HepG2 (cell line): ENCODE results near the gene PXDC1. TPM values are rescaled to one million over a fixed set of nuclear protein-coding genes. Genes with fewer than 3 reads are reported as not detected.

Source experiments
- ATAC-seq: fragments of 200-7000 bp; cut with Tn5 transposase; 3 replicates; pipeline ENCODE4 v1.9.1; 2020; ENCODE audit warnings: mild to moderate bottlenecking, moderate library complexity
- BruUV-seq: library from RNA; stranded (reverse); fragments of 400-500 nt; replicated peaks from 2 replicates; lab custom pipeline; 2021; lab: Mats Ljungman, UMichigan
- CTCF ChIA-PET: fragments of 300-600 bp; formaldehyde crosslinking; extraction: SDS; loops from one replicate; lab custom pipeline; 2021; ENCODE audit warnings: low total read pairs, inconsistent platforms, low intra/inter-chr PET ratio; lab: Yijun Ruan, JAX
- POLR2A ChIA-PET: fragments of 350-600 bp; sonication (Branson Sonifier 250); formaldehyde crosslinking; loops from one replicate; lab custom pipeline; 2020; ENCODE audit warnings: antibody characterized with exemption, inconsistent platforms; lab: Yijun Ruan, JAX
- DNase-seq: peaks from one replicate; pipeline ENCODE4 v3.0.0-alpha.2; 2015; ENCODE audit warnings: low spot score
- FAIRE-seq: peaks from 3 replicates; lab custom pipeline; 2011; peaks lifted over from hg19 to GRCh38; lab: Jason Lieb, UNC
- H2AFZ ChIP-seq: one replicate; pipeline ENCODE4 v1.6.1; 2011; ENCODE audit warnings: low read length, inconsistent platforms
- H3K27ac ChIP-seq: fragments of 300-600 bp; 3 replicates; pipeline ENCODE4 v1.8.0; 2011; ENCODE audit warnings: mixed run types, mild to moderate bottlenecking, mixed read lengths, low read length, inconsistent platforms; ENCODE audit not compliant: insufficient read depth; ENCODE audit errors: extremely low read length
- H3K27me3 ChIP-seq, 2 experiments: fragments of 200-600 bp in 1 of 2; 2 replicates in 1 of 2; 3 replicates in 1 of 2; pipeline versions ENCODE4 v1.6.0 to v1.8.0; 2011; ENCODE audit warnings: low read length in 2 of 2, mild to moderate bottlenecking in 2 of 2, moderate library complexity in 2 of 2, inconsistent platforms in 1 of 2; ENCODE audit not compliant: insufficient read depth in 2 of 2, control insufficient read depth in 1 of 2
- H3K36me3 ChIP-seq, 2 experiments: fragments of 200-600 bp in 1 of 2; replicated peaks in 1 of 2; 2 replicates in 1 of 2; 3 replicates in 1 of 2; pipeline versions ENCODE4 v1.5.1 to v1.8.0; 2011; ENCODE audit warnings: low read length in 2 of 2, inconsistent platforms in 1 of 2; ENCODE audit not compliant: insufficient read depth in 2 of 2, control insufficient read depth in 1 of 2
- H3K4me1 ChIP-seq: 2 replicates; pipeline ENCODE4 v1.5.1; 2012; ENCODE audit warnings: low read length, inconsistent platforms; ENCODE audit not compliant: insufficient read depth
- H3K4me2 ChIP-seq: 2 replicates; pipeline ENCODE4 v1.6.0; 2011; ENCODE audit warnings: low read depth, low read length, inconsistent platforms
- H3K4me3 ChIP-seq, 3 experiments: fragments of 200-600 bp in 1 of 3; sonication (generic), shearing (Covaris generic) in 1 of 3; replicated peaks in 1 of 3; 2 replicates each; pipeline ENCODE4 v1.5.1; 2011 to 2016; ENCODE audit warnings: low read length in 3 of 3, inconsistent platforms in 2 of 3, low read depth in 2 of 3, mild to moderate bottlenecking in 2 of 3, control low read depth in 1 of 3, mixed read lengths in 1 of 3; ENCODE audit not compliant: insufficient read depth in 1 of 3
- H3K79me2 ChIP-seq: one replicate; pipeline ENCODE4 v1.6.1; 2011; ENCODE audit warnings: low read length, inconsistent platforms; ENCODE audit not compliant: insufficient read depth
- H3K9ac ChIP-seq: 2 replicates; pipeline ENCODE4 v1.6.0; 2011; ENCODE audit warnings: mild to moderate bottlenecking, low read depth, low read length, inconsistent platforms; ENCODE audit not compliant: insufficient read depth
- H3K9me3 ChIP-seq: 2 replicates; pipeline ENCODE4 v1.5.1; 2012; ENCODE audit warnings: mild to moderate bottlenecking, low read length
- H4K20me1 ChIP-seq: 2 replicates; pipeline ENCODE4 v1.6.0; 2011; ENCODE audit warnings: inconsistent platforms, mild to moderate bottlenecking, low read length, moderate library complexity; ENCODE audit not compliant: insufficient read depth
- MTA1 ChIP-seq: sonication (generic); formaldehyde crosslinking; IDR thresholded peaks from 2 replicates; pipeline ENCODE4 v1.4.0; 2020; ENCODE audit warnings: missing genetic modification reagents, mild to moderate bottlenecking, borderline replicate concordance
- RARA ChIP-seq: IDR thresholded peaks from 2 replicates; pipeline ENCODE4 v1.6.1; 2016; ENCODE audit warnings: missing genetic modification reagents, missing compliant biosample characterization
- REXO4 ChIP-seq: sonication (generic); formaldehyde crosslinking; IDR thresholded peaks from 2 replicates; pipeline ENCODE4 v1.8.0; 2022; ENCODE audit warnings: missing genetic modification reagents, mild to moderate bottlenecking, borderline replicate concordance
- RFX1 ChIP-seq: fragments of 450-650 bp; IDR thresholded peaks from 2 replicates; pipeline ENCODE4 v1.6.1; 2017
- SIN3B ChIP-seq: fragments of 150-350 bp; IDR thresholded peaks from 2 replicates; pipeline ENCODE4 v1.6.1; 2014; ENCODE audit warnings: low read length
- SRSF9 ChIP-seq: fragments of 200-400 bp; formaldehyde crosslinking; IDR thresholded peaks from 2 replicates; pipeline ENCODE4 v1.6.1; 2018; ENCODE audit warnings: borderline replicate concordance, mild to moderate bottlenecking, low read depth, low read length; ENCODE audit not compliant: insufficient read depth, poor library complexity, severe bottlenecking
- U2AF1 ChIP-seq: fragments of 200-400 bp; formaldehyde crosslinking; optimal IDR thresholded peaks from 2 replicates; pipeline ENCODE3; 2017; ENCODE audit warnings: mild to moderate bottlenecking, low read depth, low read length
- ZFP62 ChIP-seq: sonication (generic); formaldehyde crosslinking; IDR thresholded peaks from 2 replicates; pipeline ENCODE4 v1.4.0; 2020; ENCODE audit warnings: missing genetic modification reagents
- ZKSCAN8 ChIP-seq: IDR thresholded peaks from 2 replicates; pipeline ENCODE4 v1.6.1; 2016; ENCODE audit warnings: borderline replicate concordance, missing genetic modification reagents, missing compliant biosample characterization
- ZNF280B ChIP-seq: sonication (generic); formaldehyde crosslinking; IDR thresholded peaks from 2 replicates; pipeline ENCODE4 v1.5.0; 2020; ENCODE audit warnings: missing genetic modification reagents, mild to moderate bottlenecking, borderline replicate concordance
- ZNF703 ChIP-seq: sonication (generic); formaldehyde crosslinking; IDR thresholded peaks from 2 replicates; pipeline ENCODE4 v1.5.1; 2020; ENCODE audit warnings: missing genetic modification reagents, mild to moderate bottlenecking, moderate library complexity, borderline replicate concordance
- ZNF737 ChIP-seq: sonication (generic); formaldehyde crosslinking; IDR thresholded peaks from 2 replicates; pipeline ENCODE4 v1.5.0; 2020; ENCODE audit warnings: missing genetic modification reagents, mild to moderate bottlenecking, borderline replicate concordance
- ZSCAN9 ChIP-seq: IDR thresholded peaks from 2 replicates; pipeline ENCODE4 v1.6.1; 2016; ENCODE audit warnings: borderline replicate concordance
- WGBS: methylation state at CpG from one replicate; pipeline ENCODE4 v1.1.6; 2017; ENCODE audit warnings: low lambda C conversion rate; 5-methylcytosine and 5-hydroxymethylcytosine counted together
- in situ Hi-C: cut with HindIII; loops from 2 replicates; pipeline ENCODE4 v1.10.0; 2017; ENCODE audit warnings: low pct_unique_long_range_greater_than_20kb; ENCODE audit not compliant: extremely low pct_ligation_motif_present
- intact Hi-C: fragments of 100-400 bp; cut with micrococcal nuclease; formaldehyde crosslinking; loops from one replicate; pipeline ENCODE4 v1.10.0; 2022; ENCODE audit not compliant: unreplicated experiment
- polyA plus RNA-seq, 8 experiments: library from polyadenylated mRNA; depleted of rRNA in 3 of 8; stranded (reverse) in 7 of 8; unstranded in 1 of 8; fragments of >200 nt; fragmentation: Illumina TruSeq in 4 of 8; extraction: Trizol in 4 of 8; gene quantifications; 2 replicates each; pipeline versions ENCODE4 v1.2.1 to v1.2.3, GENCODE V29; 2011 to 2016; ENCODE audit warnings: low read depth in 4 of 8, missing spikeins in 1 of 8, mixed read lengths in 1 of 8; ENCODE audit not compliant: insufficient read depth in 1 of 8
- total RNA-seq, 5 experiments: library from RNA; depleted of rRNA; stranded (reverse); fragments of >200 nt; fragmentation: Illumina TruSeq; extraction: Trizol; gene quantifications; 2 replicates each; pipeline ENCODE4 v1.2.3, GENCODE V29; 2016; ENCODE audit warnings: low read depth in 1 of 5

PXDC1 gene
- total and polyA plus RNA-seq, 2 of the 13 experiments (the other 11 are each of a cell fraction or from before 2014, with no cell fraction given) = 32.4 to 34.7 TPM

DNA sequence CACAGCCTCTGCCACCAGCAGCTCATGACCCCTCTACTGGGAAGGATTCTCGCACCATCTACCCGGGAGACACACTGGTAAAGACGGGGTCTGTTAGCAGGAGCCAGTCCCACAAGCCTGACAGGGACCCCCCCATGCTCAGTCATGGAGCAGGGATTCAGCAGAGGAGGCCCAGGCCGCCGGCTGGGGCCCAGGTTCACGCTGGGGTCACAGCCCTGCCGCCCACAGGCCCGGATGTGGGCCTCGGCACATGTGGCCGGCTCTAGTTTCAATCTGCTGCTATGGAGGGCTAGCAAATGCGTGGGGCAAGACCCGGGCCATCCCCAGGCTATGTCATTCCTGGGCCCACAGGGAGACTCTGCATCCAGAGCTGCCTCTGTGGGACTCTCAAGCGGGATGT is 25.1 kb downstream of the PXDC1 start (continued):
- TF ChIP-seq U2AF1 = no peak

GRCh38 chr6:3725145-3726047 is 26.1 kb downstream of the PXDC1 start:
- BruUV-seq = no TSS peak
- POLR2A ChIA-PET = no interaction called here
- peaks cover 58 to 87% of the 10 kb centered on the region in 2 experiments for H3K36me3 ChIP-seq
- in situ Hi-C loops = no loop called here
- no peak overlapping the region for H3K27ac ChIP-seq
- 95% methylated on average over 22 of the region's 33 CpGs for WGBS
- H2AFZ ChIP-seq = no peak overlapping the region
- TF ChIP-seq REXO4 (CRISPR knock-in tag) (no peak), SIN3B (no peak), ZNF280B (CRISPR knock-in tag) (no peak), RARA (CRISPR knock-in tag) (no peak), ZFP62 (CRISPR knock-in tag) (no peak), ZKSCAN8 (CRISPR knock-in tag) (no peak), RFX1 (no peak), SRSF9 (no peak), ZNF737 (CRISPR knock-in tag) (no peak), ZNF703 (CRISPR knock-in tag) (no peak), MTA1 (CRISPR knock-in tag) (no peak), ZSCAN9 (CRISPR knock-in tag) (no peak)
- TF ChIP-seq, all 625 proteins: peak for 0
- intact Hi-C loops = no loop called here
- H3K4me1 ChIP-seq = no peaks in the 10 kb centered on the region
- no peak for FAIRE-seq
- DNase-seq = no peak
- ATAC-seq = no peak; the same call in 2 of the 3 replicates
- H4K20me1 ChIP-seq = peaks cover 20% of the 10 kb centered on the region
- H3K4me2 ChIP-seq = no peak overlapping the region
- H3K79me2 ChIP-seq = peaks cover 7% of the 10 kb centered on the region
- H3K27me3 ChIP-seq = no peaks in the 10 kb centered on the region
- H3K4me3 ChIP-seq = no peak overlapping the region
- H3K9me3 ChIP-seq = no peaks in the 10 kb centered on the region
- CTCF ChIA-PET = no interaction called here
- no peak overlapping the region for H3K9ac ChIP-seq
